Smooth muscle cell (in vitro differentiated cells): ENCODE data around the gene ID1. TPM values are rescaled to one million over a fixed set of nuclear protein-coding genes. Genes with fewer than 3 reads are reported as not detected.
"Not testable (repeated sequence)": the region's sequence is repeated elsewhere in the genome, so short reads cannot be mapped to it uniquely, and the experiment has no call there.

Experiments
- DNase-seq: peaks from one replicate; lab custom pipeline; 2025; ENCODE audit not compliant: unreplicated experiment; lab: John Stamatoyannopoulos, UW
- H2AFZ ChIP-seq: fragments of 200-600 bp; sonication (generic); 2 replicates; pipeline ENCODE4 v1.6.0; 2016; ENCODE audit warnings: antibody characterized with exemption, low read depth, mild to moderate bottlenecking
- H3F3A ChIP-seq: fragments of 200-600 bp; sonication (generic); 2 replicates; pipeline ENCODE4 v1.6.0; 2017; ENCODE audit warnings: antibody characterized with exemption, low read depth
- H3K27ac ChIP-seq: fragments of 200-600 bp; sonication (generic); 2 replicates; pipeline ENCODE4 v1.5.1; 2016; ENCODE audit warnings: low read depth, mild to moderate bottlenecking
- H3K27me3 ChIP-seq: fragments of 200-600 bp; sonication (generic); 2 replicates; pipeline ENCODE4 v1.6.1; 2016; ENCODE audit warnings: low read depth, mild to moderate bottlenecking
- H3K36me3 ChIP-seq: fragments of 200-600 bp; sonication (generic); 2 replicates; pipeline ENCODE4 v1.5.1; 2016; ENCODE audit warnings: low read depth
- H3K4me1 ChIP-seq: fragments of 200-600 bp; sonication (generic); 2 replicates; pipeline ENCODE4 v1.5.1; 2016; ENCODE audit warnings: low read depth
- H3K4me2 ChIP-seq: fragments of 200-600 bp; sonication (generic); 2 replicates; pipeline ENCODE4 v1.6.0; 2016; ENCODE audit warnings: mild to moderate bottlenecking
- H3K4me3 ChIP-seq: fragments of 200-600 bp; sonication (generic); 2 replicates; pipeline ENCODE4 v1.5.1; 2016; ENCODE audit warnings: mild to moderate bottlenecking
- H3K79me2 ChIP-seq: fragments of 200-600 bp; sonication (generic); 2 replicates; pipeline ENCODE4 v1.6.0; 2016; ENCODE audit warnings: low read depth, mild to moderate bottlenecking
- H3K9ac ChIP-seq: fragments of 200-600 bp; sonication (generic); 2 replicates; pipeline ENCODE4 v1.6.0; 2016; ENCODE audit warnings: low read depth
- H3K9me3 ChIP-seq: fragments of 200-600 bp; sonication (generic); replicated peaks from 2 replicates; pipeline ENCODE4 v1.5.1; 2016; ENCODE audit warnings: low read depth
- H4K20me1 ChIP-seq: fragments of 200-600 bp; sonication (generic); 2 replicates; pipeline ENCODE4 v1.6.0; 2016; ENCODE audit warnings: low read depth
- CTCF ChIP-seq: fragments of 200-600 bp; sonication (generic); IDR thresholded peaks from 2 replicates; pipeline ENCODE4 v1.5.1; 2017; ENCODE audit warnings: borderline replicate concordance, mild to moderate bottlenecking, antibody characterized with exemption; ENCODE audit not compliant: insufficient read depth, poor library complexity, severe bottlenecking
- WGBS: methylation state at CpG from one replicate; pipeline ENCODE4 v1.1.7; 2016; ENCODE audit warnings: low lambda C conversion rate; 5-methylcytosine and 5-hydroxymethylcytosine counted together
- polyA plus RNA-seq: library from polyadenylated mRNA; unstranded; fragments of >200 nt; fragmentation: Nextera tagmentation; extraction: Ambion mirVana; gene quantifications from 2 replicates; pipeline ENCODE4 v1.2.1, GENCODE V29; 2016
- total RNA-seq: library from RNA; depleted of rRNA; stranded (reverse); fragments of >200 nt; gene quantifications from 2 replicates; pipeline ENCODE4 v1.2.3, GENCODE V29; 2014

The ID1 gene
- total and polyA plus RNA-seq, 2 experiments from 2014 or later = 87.6 to 396 TPM

- WGBS = 96% methylated on average over 8 of the region's 8 CpGs
- Histone ChIP-seq H3K79me2 (no peaks in the 10 kb centered on the region), H3K27ac (no peak overlapping the region), H3K9ac (no peak overlapping the region), H4K20me1 (no peaks in the 10 kb centered on the region), H3K27me3 (no peaks in the 10 kb centered on the region), H3K4me3 (no peak overlapping the region), H3K9me3 (no peaks in the 10 kb centered on the region), H3K4me1 (no peaks in the 10 kb centered on the region), H3K36me3 (no peaks in the 10 kb centered on the region), H3K4me2 (no peak overlapping the region), H2AFZ (no peak overlapping the region), H3F3A (peaks cover 8% of the 10 kb centered on the region)
- DNase-seq = no peak
- TF ChIP-seq CTCF = no peak
Measured at GRCh38 chr20:31615416-31615815, 10.3 kb downstream of the ID1 start.

GRCh38 chr20:31617432-31618104 is 12.5 kb downstream of the ID1 start:
- Histone ChIP-seq H4K20me1 (no peaks in the 10 kb centered on the region), H3K9ac (no peak overlapping the region), H3K4me3 (no peak overlapping the region), H3K9me3 (no peaks in the 10 kb centered on the region), H3K27ac (no peak overlapping the region), H3K79me2 (no peaks in the 10 kb centered on the region), H3K36me3 (no peaks in the 10 kb centered on the region), H3F3A (no peaks in the 10 kb centered on the region), H2AFZ (no peak overlapping the region), H3K4me2 (no peak overlapping the region), H3K4me1 (no peaks in the 10 kb centered on the region), H3K27me3 (no peaks in the 10 kb centered on the region)
- no peak for TF ChIP-seq CTCF
- no peak for DNase-seq
- WGBS = 94% methylated on average over 6 of the region's 6 CpGs

- 88% methylated on average over 3 of the region's 3 CpGs for WGBS
- no peak for TF ChIP-seq CTCF
- Histone ChIP-seq H3K9ac (no peak overlapping the region), H3K4me2 (no peak overlapping the region), H3K4me3 (no peak overlapping the region), H3F3A (no peaks in the 10 kb centered on the region), H4K20me1 (no peaks in the 10 kb centered on the region), H2AFZ (no peak overlapping the region), H3K9me3 (no peaks in the 10 kb centered on the region), H3K4me1 (no peaks in the 10 kb centered on the region), H3K36me3 (no peaks in the 10 kb centered on the region), H3K27ac (no peak overlapping the region), H3K27me3 (no peaks in the 10 kb centered on the region), H3K79me2 (no peaks in the 10 kb centered on the region)
- DNase-seq = no peak
Measured at GRCh38 chr20:31620246-31620645, 15.2 kb downstream of the ID1 start.

- not testable (repeated sequence) for H3K36me3 ChIP-seq, H3K4me2 ChIP-seq, H4K20me1 ChIP-seq, H3K9ac ChIP-seq, H2AFZ ChIP-seq, H3K27me3 ChIP-seq, H3K27ac ChIP-seq, H3K4me3 ChIP-seq, H3F3A ChIP-seq, H3K9me3 ChIP-seq, H3K79me2 ChIP-seq, DNase-seq, H3K4me1 ChIP-seq
- WGBS = 95% methylated on average over 6 of the region's 6 CpGs
Measured at GRCh38 chr20:31623123-31623505, 18.0 kb downstream of the ID1 start.

GRCh38 chr20:31626534-31626933 is 21.4 kb downstream of the ID1 start:
- not testable (repeated sequence) for H3K4me3 ChIP-seq, H3K27ac ChIP-seq, H3K79me2 ChIP-seq, H3K4me2 ChIP-seq, H3K27me3 ChIP-seq, H2AFZ ChIP-seq, H3K9me3 ChIP-seq, H3K9ac ChIP-seq, H3K4me1 ChIP-seq, H3K36me3 ChIP-seq, DNase-seq, H4K20me1 ChIP-seq, H3F3A ChIP-seq
- 92% methylated on average over 8 of the region's 8 CpGs for WGBS

- 97% methylated on average over 2 of the region's 2 CpGs for WGBS
- DNase-seq = not testable (repeated sequence)
Measured at GRCh38 chr20:31628057-31628456, 23.0 kb downstream of the ID1 start.

More at GRCh38 chr20:31628057-31628456, 23.0 kb downstream of the ID1 start:
- H3K36me3 ChIP-seq, H3K27me3 ChIP-seq, H3K9ac ChIP-seq, H3F3A ChIP-seq, H3K4me3 ChIP-seq, H3K79me2 ChIP-seq, H3K9me3 ChIP-seq, H3K27ac ChIP-seq, H3K4me1 ChIP-seq, H2AFZ ChIP-seq, H3K4me2 ChIP-seq, H4K20me1 ChIP-seq: not testable (repeated sequence)
